Measurements from ENCODE around the gene CD86.

DNA sequence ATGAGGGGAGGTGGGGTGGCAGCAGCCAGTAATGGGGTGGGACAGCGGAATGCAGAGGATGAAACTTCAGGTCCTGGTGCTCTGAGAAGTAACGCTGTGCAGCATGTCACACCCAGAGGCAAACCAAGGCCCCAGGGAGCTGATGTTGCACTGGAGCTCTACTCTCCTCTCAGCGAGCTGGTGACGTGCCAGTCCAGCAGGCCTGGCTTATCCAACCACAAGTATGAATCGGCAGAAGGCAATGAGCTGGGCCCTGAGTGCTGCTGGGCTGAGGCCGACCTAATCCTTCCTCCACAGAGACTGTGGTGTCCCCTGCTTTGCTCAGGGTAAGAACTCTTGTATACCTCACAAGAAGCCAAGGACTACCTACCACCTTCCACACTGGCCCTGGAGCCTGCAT is 30.5 kb downstream of the CD86 start:
- TF ChIP-seq, protein P1, sequence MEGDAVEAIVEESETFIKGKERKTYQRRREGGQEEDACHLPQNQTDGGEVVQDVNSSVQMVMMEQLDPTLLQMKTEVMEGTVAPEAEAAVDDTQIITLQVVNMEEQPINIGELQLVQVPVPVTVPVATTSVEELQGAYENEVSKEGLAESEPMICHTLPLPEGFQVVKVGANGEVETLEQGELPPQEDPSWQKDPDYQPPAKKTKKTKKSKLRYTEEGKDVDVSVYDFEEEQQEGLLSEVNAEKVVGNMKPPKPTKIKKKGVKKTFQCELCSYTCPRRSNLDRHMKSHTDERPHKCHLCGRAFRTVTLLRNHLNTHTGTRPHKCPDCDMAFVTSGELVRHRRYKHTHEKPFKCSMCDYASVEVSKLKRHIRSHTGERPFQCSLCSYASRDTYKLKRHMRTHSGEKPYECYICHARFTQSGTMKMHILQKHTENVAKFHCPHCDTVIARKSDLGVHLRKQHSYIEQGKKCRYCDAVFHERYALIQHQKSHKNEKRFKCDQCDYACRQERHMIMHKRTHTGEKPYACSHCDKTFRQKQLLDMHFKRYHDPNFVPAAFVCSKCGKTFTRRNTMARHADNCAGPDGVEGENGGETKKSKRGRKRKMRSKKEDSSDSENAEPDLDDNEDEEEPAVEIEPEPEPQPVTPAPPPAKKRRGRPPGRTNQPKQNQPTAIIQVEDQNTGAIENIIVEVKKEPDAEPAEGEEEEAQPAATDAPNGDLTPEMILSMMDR (IDR thresholded peaks at IDR 0.05; ENCODE audit: low read depth, low read length, missing input control) = no peak
- TF ChIP-seq, protein P2, sequence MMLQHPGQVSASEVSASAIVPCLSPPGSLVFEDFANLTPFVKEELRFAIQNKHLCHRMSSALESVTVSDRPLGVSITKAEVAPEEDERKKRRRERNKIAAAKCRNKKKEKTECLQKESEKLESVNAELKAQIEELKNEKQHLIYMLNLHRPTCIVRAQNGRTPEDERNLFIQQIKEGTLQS (IDR thresholded peaks at IDR 0.05) = no peak
- TF ChIP-seq RAD21 (IDR thresholded peaks at IDR 0.05) (no peak), GABPA (IDR thresholded peaks at IDR 0.05 in 1 of 2, conservative IDR thresholded peaks at IDR 0.05 in 1 of 2) (no peak), TAF1 (conservative IDR thresholded peaks at IDR 0.05) (no peak), YY1 (IDR thresholded peaks at IDR 0.05) (no peak), FOXA2 (IDR thresholded peaks at IDR 0.05) (no peak), FOXA1 (IDR thresholded peaks at IDR 0.05) (no peak)
- TF ChIP-seq, protein P3, sequence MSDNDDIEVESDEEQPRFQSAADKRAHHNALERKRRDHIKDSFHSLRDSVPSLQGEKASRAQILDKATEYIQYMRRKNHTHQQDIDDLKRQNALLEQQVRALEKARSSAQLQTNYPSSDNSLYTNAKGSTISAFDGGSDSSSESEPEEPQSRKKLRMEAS (IDR thresholded peaks at IDR 0.05) = no peak

Data from liver (tissue), 3 donors.